GM12891 (cell line): ENCODE measurements around the gene C14orf119.
A peak's percentile ranks its signal among the peaks of the same experiment; 100 is the strongest.

Experiments used
- DNase-seq: peaks from one replicate; pipeline ENCODE4 v3.0.0; 2011; ENCODE audit warnings: low spot score; ENCODE audit not compliant: insufficient read length
- FAIRE-seq: peaks from 2 replicates; lab custom pipeline; 2011; peaks lifted over from hg19 to GRCh38; lab: Jason Lieb, UNC
- PAX5 ChIP-seq: IDR thresholded peaks from 2 replicates; pipeline ENCODE4 v1.6.1; 2011; ENCODE audit warnings: low read length, moderate library complexity, mild to moderate bottlenecking; ENCODE audit not compliant: insufficient read depth, severe bottlenecking
- POLR2A ChIP-seq: IDR thresholded peaks from 2 replicates; pipeline ENCODE4 v1.6.1; 2011; ENCODE audit warnings: low read depth, low read length, control low read depth
- POLR2AphosphoS5 ChIP-seq: IDR thresholded peaks from 2 replicates; pipeline ENCODE4 v1.6.1; 2011; ENCODE audit warnings: low read depth, low read length, control low read depth
- POU2F2 ChIP-seq: IDR thresholded peaks from 2 replicates; pipeline ENCODE4 v1.6.1; 2011; ENCODE audit warnings: low read depth, mild to moderate bottlenecking, control low read depth, low read length, moderate library complexity
- SPI1 ChIP-seq: IDR thresholded peaks from 2 replicates; pipeline ENCODE4 v1.6.1; 2011; ENCODE audit warnings: low read depth, low read length, control low read depth
- TAF1 ChIP-seq: IDR thresholded peaks from 2 replicates; pipeline ENCODE4 v1.6.1; 2011; ENCODE audit warnings: low read depth, low read length, control low read depth

Gene C14orf119

DNA sequence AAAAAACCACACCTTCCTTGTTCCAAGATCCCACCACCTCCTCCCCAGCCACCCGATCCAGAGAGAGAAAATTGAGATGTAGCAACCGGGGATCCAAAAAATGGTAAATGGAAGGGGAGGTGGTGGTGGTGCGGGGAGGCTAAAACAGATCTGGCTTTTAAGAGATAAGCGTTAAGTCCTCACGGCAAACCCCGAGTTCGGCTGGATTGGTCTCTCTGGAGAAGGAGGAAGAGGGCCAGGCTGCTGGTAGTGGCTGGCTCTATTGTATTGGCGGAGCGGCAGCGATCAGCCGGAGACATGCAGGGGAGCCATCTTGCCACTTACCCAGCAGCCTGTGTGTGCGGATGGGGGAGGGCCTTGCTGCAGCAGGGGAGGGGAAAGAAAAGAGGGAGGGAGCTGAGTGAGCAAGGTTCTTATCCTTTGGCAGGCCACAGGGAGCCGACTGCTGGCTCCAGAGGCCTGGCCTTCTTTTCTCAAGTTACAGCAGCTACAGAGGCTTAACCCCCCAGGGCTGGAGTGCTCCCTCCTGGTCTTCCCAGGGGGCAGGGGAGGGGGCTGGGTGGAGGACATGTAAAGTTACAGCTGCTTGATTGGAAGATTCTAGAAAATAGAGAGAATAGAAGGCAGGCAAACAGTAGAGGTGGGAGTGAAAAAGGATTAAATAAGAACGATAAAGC is 23.9 kb upstream of the C14orf119 start:
- peak; percentile 94 for FAIRE-seq
- TF ChIP-seq PAX5 = no peak
- 0 out of 2 replicates have a peak, but pooled peaks have one; percentile 62 for TF ChIP-seq POU2F2
- TF ChIP-seq TAF1 = peak; percentile 96
- TF ChIP-seq SPI1 = no peak
- peak; percentile 94 for TF ChIP-seq POLR2AphosphoS5
- TF ChIP-seq POLR2A = peak; percentile 86

GRCh38 chr14:23071921-23072539 is 23.3 kb upstream of the C14orf119 start:
- TF ChIP-seq SPI1 = no peak
- DNase-seq (no peak), FAIRE-seq (no peak)

More for the DNA sequence above, 23.9 kb upstream of the C14orf119 start:
- DNase-seq = peak; percentile 73

GRCh38 chr14:23074906-23075305 is 20.4 kb upstream of the C14orf119 start:
- DNase-seq (no peak), FAIRE-seq (no peak)
- TF ChIP-seq SPI1 (no peak), POLR2A (no peak), POLR2AphosphoS5 (no peak), POU2F2 (no peak), PAX5 (no peak), TAF1 (no peak)

DNA sequence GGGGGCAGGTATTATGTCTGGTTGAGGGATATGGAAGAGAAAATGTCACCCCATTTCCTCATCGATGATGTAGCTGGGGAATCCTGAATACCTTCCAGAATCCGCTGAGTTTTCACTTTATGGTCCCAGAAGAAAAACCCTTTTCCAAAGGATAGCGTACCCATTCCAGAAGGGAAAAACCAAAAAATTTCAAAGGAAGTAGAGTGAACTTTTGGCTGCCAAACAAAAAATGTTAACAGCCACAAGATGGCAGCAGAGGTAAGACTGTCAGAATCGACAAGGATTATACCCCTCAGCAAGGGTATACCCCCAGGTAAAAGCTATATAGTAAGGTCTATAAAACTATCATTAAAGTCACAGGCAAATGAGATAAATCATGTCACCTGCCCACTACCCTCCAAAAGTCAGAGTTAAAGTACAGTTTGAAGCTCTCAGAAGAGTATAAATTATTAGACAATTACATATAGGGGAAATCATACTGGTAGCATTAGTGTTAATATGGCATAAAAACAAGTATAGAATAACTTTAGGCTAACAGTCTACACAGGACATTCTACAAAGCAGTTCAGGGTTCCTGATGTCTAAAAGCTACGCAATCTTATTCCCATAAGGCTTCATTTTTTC is 18.4 kb upstream of the C14orf119 start:
- FAIRE-seq = peak; percentile 56

GRCh38 chr14:23077962-23078361 is 17.3 kb upstream of the C14orf119 start:
- no peak for DNase-seq
- no peak for FAIRE-seq
- TF ChIP-seq POLR2A = no peak
- no peak for TF ChIP-seq PAX5
- TF ChIP-seq POLR2AphosphoS5 = no peak
- TF ChIP-seq TAF1 = no peak
- TF ChIP-seq POU2F2 = no peak
- no peak for TF ChIP-seq SPI1

More for the DNA sequence above, 18.4 kb upstream of the C14orf119 start:
- no peak for DNase-seq
- TF ChIP-seq POLR2A = no peak
- no peak for TF ChIP-seq POU2F2
- TF ChIP-seq POLR2AphosphoS5 = no peak
- no peak for TF ChIP-seq TAF1
- no peak for TF ChIP-seq SPI1
- TF ChIP-seq PAX5 = no peak

DNA sequence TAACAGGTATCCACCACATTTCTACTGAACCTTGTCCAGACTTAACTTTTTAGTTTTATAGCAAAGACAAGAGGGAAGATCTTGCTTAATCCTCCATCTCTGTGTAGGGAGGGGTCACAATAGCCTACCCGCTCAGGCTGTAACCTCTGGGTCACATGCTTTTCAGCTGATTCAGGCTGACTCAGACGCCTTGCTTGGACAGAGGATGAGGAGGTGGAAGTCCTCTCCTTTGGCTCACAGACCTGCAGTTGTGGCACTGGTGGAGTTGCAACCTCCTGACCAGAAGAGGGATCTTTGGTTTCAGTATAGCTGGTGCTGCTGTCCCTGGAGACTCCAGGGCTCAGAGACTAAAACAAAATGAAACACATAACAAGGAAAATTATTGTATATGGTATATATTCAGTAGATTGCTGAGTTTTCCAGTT is 16.6 kb upstream of the C14orf119 start:
- FAIRE-seq (no peak), DNase-seq (no peak)
- TF ChIP-seq POLR2A = no peak
- no peak for TF ChIP-seq PAX5

DNA sequence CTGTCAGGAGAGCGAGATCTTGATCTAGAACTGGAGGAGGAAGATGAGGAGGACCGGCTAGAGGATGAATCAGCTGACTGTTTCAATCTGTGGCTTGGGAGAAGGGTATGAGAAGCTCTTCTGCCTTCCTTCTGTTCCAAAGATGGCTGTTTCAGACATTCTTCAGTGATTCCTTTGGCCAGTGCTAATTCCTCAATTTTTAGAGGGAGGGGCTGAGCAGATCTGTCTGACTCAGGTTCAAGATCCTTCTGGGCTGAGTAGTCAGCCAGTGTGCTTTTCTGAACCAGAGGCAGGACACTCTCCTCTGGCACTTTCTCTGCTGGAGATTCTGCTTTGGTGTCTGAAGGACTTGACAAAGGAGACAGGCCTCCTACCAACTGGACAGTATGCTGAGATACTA is 15.6 kb upstream of the C14orf119 start:
- no peak for FAIRE-seq

GRCh38 chr14:23080474-23080873 is 14.8 kb upstream of the C14orf119 start:
- DNase-seq = no peak
- TF ChIP-seq POLR2AphosphoS5 = no peak
- TF ChIP-seq POLR2A = no peak
- no peak for TF ChIP-seq POU2F2
- no peak for TF ChIP-seq TAF1
- no peak for TF ChIP-seq PAX5
- TF ChIP-seq SPI1 = no peak
- FAIRE-seq = no peak

More for the DNA sequence above, 15.6 kb upstream of the C14orf119 start:
- DNase-seq = no peak
- TF ChIP-seq POLR2A (no peak), SPI1 (no peak), PAX5 (no peak), POLR2AphosphoS5 (no peak), POU2F2 (no peak), TAF1 (no peak)

- no peak for TF ChIP-seq POU2F2
- TF ChIP-seq POLR2A = no peak
- FAIRE-seq (no peak), DNase-seq (no peak)
Measured at GRCh38 chr14:23085458-23085857, 9.8 kb upstream of the C14orf119 start.

DNA sequence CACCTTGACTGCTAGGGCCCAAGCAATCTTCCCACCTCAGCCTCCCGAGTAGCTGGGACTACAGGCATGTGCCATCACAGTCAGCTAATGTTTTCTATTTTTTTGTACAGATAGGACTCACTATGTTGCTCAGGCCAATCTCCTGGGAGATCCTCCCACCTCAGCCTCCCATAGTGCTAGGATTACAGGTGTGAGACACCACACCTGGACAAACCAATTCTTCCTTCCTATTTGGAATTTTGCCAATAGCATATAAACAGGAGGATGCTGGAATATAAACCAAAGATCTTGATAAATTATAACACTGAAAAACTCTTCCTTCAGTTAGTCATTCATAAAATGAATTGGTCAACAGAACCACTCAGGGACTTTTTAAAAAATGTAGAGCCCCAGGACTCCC is 8.7 kb upstream of the C14orf119 start:
- no peak for FAIRE-seq
- no peak for DNase-seq
- TF ChIP-seq PAX5 (no peak), POLR2AphosphoS5 (no peak), POLR2A (no peak), POU2F2 (no peak)
